ENCODE measurements around the gene FNBP1.
A peak's percentile ranks its signal among the peaks of the same experiment; 100 is the strongest.

The FNBP1 gene

DNA sequence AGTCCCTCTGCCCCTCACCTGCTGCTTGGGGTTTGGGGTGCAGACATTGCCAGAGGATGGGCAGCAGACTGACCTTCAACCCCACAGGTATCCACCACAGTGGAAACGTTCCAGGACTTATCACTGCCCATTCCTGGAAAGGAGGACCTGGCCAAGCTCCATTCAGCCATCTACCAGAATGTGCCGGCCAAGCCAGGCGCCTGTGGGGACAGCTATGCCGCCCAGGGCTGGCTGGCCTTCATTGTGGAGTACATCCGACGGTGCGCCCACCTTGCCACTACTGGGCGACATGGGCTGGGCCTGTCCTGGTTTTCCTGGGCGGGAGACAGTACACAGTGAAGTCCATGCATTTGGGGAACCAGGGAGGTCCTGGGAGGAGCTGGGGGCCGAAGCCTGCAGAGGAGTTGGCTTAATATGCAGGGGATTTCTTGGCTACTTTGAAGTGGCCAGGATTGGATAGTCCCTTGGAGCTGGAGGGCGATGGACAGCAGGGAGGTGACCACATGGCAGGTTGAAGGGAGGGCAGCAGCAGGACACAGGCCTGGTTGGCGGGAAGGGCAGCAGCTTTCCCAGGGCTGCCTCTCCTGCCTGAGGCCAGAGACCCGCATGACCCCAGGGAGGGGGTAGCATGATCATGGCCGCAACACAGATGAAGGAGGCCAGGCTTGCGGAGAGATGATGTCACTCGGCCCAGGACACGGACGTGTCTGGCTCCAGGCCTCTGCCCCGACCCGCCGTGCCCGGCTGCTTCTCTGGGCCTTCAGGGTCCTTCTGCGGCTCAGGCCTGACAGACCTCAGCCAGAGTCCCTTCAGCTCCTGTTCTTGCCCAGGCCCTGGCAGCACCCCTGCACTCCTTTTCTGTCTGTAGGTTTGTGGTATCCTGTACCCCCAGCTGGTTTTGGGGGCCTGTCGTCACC is 173.1 kb downstream of the FNBP1 start:
- no peak for DNase-seq

DNA sequence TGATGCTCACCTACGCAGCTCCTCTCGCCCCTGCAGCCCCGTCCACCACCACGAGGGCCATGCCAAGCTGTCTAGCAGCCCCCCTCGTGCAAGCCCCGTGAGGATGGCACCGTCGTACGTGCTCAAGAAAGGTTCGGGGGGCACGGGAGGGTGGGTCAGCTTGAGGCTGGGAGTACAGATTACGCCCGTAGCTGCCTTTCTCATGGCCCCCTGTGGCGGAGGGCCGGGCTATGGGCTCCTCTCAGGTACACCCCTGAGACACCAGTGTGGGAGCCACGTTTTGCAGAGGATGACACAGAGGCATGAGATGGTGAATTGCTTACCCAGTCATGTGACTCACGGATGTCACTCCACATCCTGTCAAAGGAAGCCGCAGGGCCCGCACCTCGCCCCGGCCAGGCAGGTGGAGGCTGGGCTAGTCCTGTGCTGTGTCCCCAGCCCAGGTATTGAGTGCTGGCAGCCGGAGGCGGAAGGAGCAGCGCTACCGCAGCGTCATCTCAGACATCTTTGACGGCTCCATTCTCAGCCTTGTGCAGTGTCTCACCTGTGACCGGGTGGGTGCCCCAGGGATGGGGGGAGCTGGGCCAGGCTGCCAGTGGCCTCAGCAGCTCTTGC is 174.0 kb downstream of the FNBP1 start:
- DNase-seq, result no peak

DNA sequence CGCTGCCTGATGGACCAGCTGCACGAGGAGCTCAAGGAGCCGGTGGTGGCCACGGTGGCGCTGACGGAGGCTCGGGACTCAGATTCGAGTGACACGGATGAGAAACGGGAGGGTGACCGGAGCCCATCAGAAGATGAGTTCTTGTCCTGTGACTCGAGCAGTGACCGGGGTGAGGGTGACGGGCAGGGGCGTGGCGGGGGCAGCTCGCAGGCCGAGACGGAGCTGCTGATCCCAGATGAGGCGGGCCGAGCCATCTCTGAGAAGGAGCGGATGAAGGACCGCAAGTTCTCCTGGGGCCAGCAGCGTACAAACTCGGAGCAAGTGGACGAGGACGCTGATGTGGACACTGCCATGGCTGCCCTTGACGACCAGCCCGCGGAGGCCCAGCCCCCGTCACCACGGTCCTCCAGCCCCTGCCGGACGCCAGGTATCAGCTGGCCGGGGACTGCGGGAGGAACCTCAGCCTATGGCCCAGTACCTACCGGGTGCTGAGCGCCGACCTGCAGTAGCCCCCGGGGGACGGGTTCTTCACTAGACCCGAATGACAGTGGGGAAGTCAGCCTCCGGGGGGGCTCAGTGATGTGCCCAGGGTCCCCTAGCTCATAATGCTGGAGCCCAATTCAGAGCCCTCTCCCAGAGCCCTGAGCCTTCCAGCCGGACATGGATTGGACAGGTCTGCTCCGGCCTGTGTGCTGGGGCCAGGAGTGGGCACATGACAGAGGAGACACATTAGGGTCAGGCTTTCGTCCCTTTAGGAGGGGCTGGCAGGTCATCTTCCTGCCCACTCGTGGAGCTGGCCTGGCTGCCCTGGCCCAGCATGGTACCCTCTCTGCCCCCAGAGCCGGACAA is 174.7 kb downstream of the FNBP1 start:
- DNase-seq, result no peak

DNA sequence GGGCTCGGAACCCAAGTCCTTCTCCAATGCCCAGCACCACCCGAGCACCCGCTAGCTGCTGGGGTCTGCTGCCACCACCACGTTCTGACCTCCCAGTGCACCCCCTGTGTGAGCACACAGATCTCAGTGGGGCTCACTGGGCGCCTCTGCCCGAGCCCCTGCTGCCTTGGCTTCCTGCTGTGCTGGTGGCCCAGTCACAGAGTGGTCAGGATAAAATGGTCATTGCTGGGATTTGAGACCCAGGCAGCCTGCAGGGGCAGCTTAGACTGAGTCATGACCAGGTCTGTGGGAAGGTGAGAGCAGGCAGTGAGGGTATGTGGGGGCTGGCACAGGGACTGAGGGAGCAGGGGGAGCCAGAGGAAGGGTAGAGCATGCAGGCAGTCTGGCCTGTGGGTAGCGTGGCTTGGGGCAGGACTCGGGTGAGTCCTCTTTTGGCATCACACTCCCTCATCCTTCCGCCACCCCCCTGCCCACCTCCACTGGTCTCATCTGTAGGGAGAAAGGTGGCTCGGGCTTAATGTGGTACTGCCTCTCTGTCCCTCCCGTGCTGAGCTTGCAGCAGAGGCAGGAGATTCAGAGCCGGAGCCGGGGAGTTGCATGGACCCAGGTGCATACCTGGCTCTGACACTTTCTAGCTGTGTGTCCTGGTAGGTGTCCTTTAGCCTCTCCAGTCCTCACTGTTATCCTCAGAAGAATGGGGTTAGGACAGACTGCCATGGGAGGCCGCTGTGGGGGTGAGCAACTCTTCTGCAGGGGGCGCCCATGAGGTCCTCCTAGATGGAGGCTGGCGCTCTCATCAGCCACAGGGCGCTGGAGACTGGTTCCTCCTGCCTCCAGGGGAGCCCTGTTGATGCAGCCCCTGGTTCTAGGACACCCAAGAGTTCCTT is 175.6 kb downstream of the FNBP1 start:
- no peak for DNase-seq

DNA sequence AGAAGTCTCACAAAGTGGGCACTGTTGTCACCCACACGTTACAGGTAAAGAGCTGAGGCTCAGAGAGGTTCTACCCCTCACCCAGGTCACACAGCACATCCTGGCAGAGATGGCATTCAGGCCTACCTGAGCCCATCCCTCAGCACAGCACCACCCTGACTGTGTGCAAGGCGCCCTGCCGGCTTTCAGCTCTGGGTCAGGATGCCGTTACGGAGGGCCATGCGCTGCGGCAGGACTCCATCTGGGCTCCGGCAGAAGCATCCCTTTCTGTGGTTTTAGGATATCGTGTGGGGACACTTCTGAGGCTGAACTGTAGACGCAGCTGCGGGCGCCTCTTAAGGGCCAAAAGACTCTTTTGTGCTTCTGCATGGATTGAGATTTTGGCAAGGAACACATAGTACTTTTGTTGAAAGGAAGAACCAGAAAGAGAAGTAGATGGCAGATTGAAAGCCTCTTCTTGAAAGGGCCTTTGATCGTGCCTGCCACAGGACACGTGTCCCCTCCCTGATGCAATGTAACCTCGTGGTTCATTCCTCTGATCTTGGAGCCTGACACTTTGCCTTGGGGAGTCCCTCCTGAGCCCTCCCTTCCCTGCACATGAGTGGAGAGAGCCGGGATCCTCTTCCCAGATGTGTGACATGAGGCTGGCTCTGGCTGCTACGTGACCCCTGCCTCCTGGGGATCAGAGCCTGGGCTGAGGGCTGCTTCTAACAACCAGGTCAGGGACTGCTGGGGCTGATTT is 176.4 kb downstream of the FNBP1 start:
- DNase-seq, result no peak

DNA sequence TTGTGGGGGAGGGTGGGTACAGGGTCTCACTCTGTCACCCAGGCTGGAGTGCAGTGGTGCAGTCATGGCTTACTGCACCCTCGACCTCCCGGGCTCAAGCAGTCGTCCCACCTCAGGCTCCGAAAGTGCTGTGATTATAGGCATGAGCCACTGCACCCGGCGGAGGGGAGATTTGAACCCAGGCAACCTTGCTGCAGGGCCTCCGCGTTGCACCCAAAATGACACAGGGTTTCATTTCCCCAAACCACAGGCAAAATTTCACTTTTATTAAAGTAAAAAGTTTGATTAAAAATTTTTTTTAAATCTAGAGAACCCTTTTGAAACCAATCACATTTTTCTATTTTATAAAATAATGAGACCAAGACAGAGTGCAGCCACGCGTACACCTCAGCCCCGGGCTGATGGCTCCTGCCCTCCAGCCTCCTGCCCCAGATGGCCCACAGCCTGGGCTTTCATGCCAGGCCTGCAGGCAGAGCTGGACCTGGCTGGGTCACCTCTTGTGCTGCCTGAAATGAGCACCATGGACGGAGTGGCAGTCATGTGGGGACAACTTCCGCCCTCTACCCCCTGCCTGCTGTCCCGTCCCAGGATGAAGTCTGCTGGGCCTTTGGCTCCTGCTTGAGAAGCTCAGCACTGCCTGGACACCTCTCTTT is 177.2 kb downstream of the FNBP1 start:
- DNase-seq, result no peak

DNA sequence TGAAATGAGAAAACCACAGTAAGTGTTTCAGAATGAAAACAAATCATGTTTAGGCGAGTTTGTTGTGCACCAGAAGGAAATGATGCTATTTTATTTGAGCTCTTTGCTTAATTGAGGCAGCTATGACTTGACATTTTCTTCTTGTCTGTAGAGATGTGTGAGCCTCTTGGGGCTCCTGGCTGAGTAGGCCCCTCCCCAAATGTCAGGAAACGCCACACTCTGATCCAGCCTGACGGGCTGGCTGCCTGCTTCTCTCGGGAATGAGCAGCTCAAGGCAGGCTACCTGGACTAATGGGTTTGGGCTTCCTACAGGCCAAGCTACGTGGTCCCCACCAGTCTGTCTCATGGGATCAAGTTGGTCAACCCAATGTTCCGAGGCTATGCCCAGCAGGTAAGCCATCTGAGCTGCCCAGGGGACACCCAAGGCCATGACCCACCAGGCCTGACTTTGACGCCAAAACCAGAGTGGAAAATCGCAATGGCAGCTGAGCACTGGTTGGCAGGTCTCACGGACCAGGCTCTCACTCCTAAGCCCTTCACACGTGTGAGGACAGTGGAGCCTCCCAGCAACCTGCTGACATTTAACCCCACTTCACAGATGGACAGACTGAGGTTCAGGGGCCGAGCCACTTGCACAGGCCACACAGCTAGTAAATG is 177.9 kb downstream of the FNBP1 start:
- DNase-seq, result no peak

DNA sequence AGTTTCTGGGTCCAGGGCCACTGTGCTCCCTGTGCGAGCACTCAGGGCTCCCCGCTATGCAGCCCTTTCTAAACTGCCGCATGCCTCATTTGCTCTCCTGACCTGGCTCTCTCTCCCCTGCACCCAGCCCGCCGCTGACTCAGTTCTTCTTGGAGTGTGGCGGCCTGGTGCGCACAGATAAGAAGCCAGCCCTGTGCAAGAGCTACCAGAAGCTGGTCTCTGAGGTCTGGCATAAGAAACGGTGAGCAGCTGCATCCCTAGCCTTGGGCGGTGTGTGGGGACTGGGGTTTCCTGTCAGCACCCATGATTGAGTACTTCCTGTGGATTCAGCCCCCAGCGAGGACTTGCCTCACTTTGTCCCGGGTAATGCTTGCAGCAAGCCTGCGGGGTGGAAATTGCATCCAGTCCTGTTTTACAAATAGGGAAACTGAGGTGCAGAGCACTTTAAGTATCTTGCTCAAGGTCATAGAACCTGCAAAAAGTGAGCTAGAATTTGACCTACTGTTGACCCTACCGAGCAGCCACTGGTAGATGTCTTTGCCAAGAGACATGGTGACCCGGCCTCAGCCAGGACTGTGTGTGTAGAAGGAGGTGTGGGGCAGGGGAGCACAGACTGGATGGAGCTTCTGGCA is 179.8 kb downstream of the FNBP1 start:
- DNase-seq, result peak; percentile 98

DNA sequence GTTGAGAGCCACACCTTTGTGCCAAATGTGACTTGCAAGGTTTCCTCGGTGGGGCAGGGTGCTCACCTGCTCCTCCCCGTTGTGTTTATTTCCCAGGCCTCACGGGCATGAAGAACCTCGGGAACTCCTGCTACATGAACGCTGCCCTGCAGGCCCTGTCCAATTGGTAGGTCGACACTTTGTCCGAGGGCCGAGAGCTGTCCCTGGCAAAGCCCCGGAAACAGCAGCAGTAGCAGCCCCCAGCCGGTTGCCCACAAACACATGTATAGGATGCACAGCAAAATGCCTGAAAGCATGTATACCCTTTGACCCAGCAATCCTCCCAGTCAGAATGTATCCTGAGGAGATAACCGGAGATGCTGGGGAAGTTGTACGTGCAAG is 181.6 kb downstream of the FNBP1 start:
- DNase-seq, result no peak

DNA sequence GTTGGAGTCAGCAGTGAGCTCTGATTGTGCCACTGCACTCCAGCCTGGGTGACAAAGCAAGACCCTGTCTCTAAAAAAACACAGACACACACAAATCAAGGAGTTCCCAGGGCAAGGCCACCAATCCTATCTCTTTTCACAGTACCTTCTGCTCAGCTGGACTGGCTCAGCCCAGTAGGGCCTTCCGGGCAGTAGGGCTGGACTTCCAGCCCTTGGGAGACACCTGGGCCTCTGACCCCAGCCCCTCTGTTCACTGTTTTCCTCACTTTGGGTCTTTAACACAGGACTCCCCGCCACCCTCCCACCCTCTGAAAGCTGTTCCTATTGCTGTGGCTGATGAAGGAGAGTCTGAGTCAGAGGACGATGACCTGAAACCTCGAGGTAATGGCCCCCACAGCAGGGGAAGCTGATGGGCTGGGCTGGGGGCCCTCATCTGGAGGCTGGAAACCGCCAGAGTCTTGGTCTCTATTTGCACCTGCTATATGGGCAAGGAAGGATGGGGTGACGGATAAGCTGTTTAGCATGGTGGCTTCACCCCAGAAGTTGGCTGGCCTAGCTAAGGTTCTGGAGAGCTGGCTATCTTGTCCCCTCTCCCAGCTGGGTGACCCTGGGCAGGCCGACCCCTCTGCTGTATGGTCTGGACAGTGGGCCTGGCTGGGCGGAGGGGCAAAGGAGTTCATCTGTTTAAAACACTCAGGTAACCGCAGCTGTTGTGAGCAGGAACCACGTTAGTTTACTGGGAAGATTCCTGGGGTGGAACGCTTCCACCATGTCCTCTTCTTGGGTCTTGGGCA is 182.1 kb downstream of the FNBP1 start:
- no peak for DNase-seq

DNA sequence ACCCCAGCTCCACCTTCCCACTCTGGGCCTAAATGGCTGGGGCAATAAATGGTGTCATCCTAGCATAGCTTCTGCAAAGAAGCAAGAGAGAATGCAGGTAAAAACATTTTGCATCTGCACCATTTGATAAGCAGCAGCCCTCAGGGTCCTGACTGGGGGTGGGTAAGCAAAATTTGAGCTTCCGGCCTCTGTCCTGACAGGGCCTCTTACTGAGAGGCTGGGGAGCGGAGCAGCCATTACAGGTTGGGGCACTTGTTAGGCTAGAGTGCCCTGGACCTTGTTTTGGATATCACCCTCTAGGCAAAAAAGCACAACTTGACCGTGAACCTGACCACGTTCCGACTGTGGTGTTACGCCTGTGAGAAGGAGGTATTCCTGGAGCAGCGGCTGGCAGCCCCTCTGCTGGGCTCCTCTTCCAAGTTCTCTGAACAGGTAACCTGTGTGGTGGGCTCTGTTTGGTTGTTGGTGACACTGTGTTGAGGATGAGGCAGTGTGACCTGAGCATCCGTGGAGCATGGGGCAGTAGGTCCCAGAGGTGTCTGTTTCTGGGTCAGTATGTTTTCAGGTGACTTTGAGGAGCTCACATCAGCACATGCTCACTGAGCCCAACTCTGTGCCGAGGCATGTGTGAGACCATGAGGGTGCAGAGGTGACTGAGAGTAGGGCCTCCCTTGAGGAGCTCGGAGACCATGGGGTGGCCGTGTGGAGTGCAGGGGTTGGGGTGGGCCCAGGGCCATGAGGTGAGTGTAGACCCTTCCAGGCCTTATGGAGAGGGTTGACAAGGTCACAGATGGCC is 184.6 kb downstream of the FNBP1 start:
- no peak for DNase-seq

DNA sequence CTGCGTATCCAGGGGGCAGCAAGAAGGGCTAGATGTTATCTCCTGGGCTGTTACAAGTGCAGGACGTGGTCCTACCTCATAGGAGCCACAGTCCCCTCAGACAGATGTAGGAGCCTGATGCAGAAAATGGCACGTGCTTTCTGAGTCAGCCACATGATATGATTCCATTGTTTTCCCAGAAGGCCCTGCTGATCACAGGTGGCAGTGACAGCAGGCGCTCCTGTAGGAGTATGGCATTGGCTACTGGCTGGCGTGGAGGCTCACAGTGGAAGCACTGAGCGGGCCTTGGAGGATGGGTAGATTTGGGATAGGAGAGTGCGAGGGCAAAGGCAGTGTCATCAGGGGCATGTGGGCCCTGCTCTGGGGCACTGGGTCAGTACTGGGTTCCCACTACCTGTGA is 185.8 kb downstream of the FNBP1 start:
- no peak for DNase-seq

DNA sequence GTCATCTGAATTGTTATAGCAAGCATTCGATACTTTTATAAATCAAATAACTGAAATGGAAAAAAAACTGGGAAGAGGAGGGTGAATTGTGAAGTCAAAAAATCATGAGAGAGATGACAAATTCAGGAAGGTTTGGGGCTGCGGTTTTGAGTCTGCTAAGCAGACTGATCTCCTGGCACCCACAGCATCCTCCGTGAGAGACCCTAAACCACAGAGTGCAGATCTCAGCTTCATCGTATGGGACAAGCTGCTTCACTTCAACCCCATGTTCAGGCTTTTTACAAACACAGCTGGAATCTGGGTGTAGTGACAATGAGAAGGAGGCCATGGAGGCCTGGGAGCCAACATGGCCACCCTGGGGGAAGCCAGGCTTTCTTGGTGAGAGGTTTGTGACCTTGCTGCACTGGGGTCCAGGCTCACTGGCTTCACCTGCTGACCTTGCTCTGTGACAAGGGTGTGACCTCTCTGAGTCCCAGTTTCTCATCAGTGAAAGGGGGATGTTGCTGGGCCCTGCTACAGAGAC is 188.3 kb downstream of the FNBP1 start:
- DNase-seq, result no peak

DNA sequence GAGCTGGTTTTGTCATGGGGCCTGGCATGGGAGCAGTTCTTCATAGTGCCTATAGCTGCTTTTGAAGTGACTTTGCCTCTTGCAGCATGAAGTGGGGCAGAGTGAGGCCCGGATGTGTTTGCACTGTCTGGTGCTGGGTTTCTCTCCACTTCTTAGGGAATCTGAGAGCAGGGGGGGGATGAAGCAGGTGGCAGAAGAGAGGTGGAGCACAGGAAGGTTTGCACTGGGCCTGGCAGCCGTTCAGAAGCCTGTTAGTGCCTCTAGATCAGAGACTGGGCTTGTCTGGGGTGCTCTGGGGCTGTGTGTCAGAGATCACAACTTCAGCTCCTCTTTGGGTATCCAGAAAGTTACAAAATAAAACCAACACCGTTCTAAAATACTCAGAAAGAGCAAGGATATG is 189.4 kb downstream of the FNBP1 start:
- DNase-seq, result no peak

DNA sequence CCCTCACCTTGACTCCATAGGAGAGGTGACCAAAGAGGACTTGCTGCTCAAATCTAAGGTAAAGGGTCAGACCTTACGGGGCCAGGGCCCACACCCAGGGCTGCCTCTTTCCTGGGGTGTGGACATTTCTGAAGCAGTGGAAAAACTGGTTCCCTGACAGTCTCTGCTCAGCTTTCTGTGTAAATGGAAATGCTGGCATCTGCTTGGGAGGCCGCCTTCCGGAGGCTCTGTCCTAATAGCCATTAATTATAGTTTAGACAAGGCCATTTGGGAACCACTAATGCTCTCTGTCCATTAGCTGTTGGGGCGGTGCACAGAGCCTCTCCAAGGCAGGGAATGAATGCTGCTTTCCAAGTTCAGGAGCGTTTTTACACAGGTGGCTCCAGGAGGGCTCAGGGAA is 190.4 kb downstream of the FNBP1 start:
- no peak for DNase-seq

DNA sequence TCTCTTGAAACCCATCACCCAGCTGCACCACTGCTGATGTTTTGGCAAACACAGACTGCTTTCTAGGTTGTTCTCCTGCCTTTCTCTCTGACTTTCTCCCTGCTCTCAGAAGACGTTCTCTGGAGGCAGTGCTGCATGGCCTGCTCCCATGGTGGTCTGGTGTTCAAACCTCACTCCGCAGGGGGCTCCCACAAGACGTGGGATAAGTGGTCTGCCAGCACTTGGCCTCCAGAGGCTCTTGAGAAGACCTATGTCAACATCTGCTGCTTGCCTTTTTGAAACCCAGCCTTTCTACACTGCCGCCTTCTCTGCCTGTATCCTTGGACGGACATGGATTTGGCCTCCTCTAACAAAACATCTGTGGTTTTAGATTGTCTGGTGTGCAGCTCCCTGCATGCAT is 191.2 kb downstream of the FNBP1 start:
- DNase-seq, result no peak

DNA sequence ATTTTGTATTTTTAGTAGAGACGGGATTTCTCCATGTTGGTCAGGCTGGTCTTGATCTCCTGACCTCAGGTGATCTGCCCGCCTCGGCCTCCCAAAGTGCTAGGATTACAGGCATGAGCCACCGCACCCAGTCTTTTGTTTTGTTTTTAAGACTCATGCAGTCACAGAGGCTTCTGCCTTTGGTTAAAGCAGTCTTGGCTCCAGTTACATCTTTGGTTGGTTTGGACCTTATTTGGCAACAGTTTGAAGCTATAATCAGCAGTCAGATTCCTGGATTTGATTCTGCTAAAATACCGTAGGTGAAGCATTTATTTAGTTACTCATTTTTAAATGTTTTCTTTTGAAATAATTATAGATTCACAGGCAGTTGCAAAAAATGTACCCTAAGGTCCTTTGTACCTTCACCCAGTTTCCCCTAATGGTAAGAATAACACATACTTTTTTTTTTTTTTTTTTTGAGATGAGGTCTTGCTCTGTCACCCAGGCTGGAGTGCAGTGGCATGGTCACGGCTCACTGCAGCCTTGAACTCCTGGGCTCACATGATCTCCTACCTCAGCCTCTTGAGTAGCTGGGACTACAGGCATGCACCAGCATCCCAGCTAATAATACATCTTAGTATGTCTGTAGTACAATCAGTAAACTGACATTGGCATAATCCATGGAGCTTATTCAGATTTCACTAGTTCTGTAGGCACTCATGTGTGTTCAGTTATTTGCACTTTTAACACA is 192.0 kb downstream of the FNBP1 start:
- no peak for DNase-seq

DNA sequence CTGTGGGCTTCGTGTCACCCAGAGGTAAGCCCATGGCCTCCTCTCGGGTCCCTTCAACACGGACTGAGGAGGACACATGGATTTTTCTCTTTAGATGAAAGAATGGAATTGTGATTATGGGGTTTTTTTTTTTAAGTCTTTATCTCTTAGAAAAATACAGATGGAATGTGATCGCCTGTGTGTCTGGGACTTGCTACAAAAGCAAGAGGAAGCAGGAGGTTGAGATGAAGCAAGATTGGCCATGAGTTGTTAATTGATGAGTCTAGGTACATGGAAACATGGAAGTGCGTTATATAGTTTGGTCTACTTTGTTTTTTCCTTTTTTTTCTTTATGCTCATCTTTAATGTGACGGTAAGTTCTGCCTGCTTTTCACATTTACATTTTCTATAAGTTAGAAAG is 193.1 kb downstream of the FNBP1 start:
- no peak for DNase-seq
